DOHH2 (cell line): ENCODE results near the gene UCHL5.

Experiments used
- H3F3A ChIP-seq: fragments of 200-600 bp; sonication (generic), shearing (Covaris generic); 2 replicates; pipeline ENCODE4 v1.6.0; 2016; ENCODE audit warnings: antibody characterized with exemption, mild to moderate bottlenecking; ENCODE audit not compliant: control insufficient read depth, insufficient read depth
- H3K27ac ChIP-seq: fragments of 200-600 bp; sonication (generic); 2 replicates; pipeline ENCODE4 v1.5.1; 2014; ENCODE audit warnings: low read depth, mild to moderate bottlenecking, low read length, moderate library complexity
- H3K27me3 ChIP-seq: fragments of 200-600 bp; sonication (generic); 2 replicates; pipeline ENCODE4 v1.6.1; 2014; ENCODE audit warnings: mild to moderate bottlenecking, low read length, mixed read lengths; ENCODE audit not compliant: control insufficient read depth
- H3K36me3 ChIP-seq: fragments of 200-600 bp; sonication (generic); 2 replicates; pipeline ENCODE4 v1.6.1; 2014; ENCODE audit warnings: mild to moderate bottlenecking, low read length, moderate library complexity, mixed read lengths; ENCODE audit not compliant: control insufficient read depth
- H3K4me1 ChIP-seq: fragments of 200-600 bp; sonication (generic); 2 replicates; pipeline ENCODE4 v1.6.1; 2014; ENCODE audit warnings: mild to moderate bottlenecking, low read length, mixed read lengths; ENCODE audit not compliant: control insufficient read depth
- H3K4me2 ChIP-seq: fragments of 200-600 bp; sonication (generic); 2 replicates; pipeline ENCODE4 v1.6.0; 2014; ENCODE audit warnings: mild to moderate bottlenecking, low read length, moderate library complexity
- H3K4me3 ChIP-seq: fragments of 200-600 bp; sonication (generic); 2 replicates; pipeline ENCODE4 v1.5.1; 2014; ENCODE audit warnings: mild to moderate bottlenecking, low read length, mixed read lengths
- H3K79me2 ChIP-seq: fragments of 200-600 bp; sonication (generic); 2 replicates; pipeline ENCODE4 v1.6.1; 2014; ENCODE audit warnings: mild to moderate bottlenecking, low read length, mixed read lengths; ENCODE audit not compliant: control insufficient read depth
- H3K9me2 ChIP-seq: fragments of 200-600 bp; sonication (generic); replicated peaks from 2 replicates; pipeline ENCODE4 v1.6.1; 2014; ENCODE audit warnings: mild to moderate bottlenecking, low read length, mixed read lengths; ENCODE audit not compliant: control insufficient read depth
- H3K9me3 ChIP-seq: fragments of 200-600 bp; sonication (generic); 2 replicates; pipeline ENCODE4 v1.6.1; 2014; ENCODE audit warnings: antibody characterized with exemption, low read length, mixed read lengths; ENCODE audit not compliant: control insufficient read depth, insufficient read depth
- H4K20me1 ChIP-seq: fragments of 200-600 bp; sonication (generic); 2 replicates; pipeline ENCODE4 v1.6.0; 2014; ENCODE audit warnings: low read depth, mild to moderate bottlenecking, antibody characterized with exemption, low read length, moderate library complexity; ENCODE audit not compliant: control insufficient read depth, insufficient read depth
- CTCF ChIP-seq: fragments of 200-600 bp; sonication (generic); IDR thresholded peaks from one replicate; pipeline ENCODE4 v1.5.1; 2014; ENCODE audit warnings: antibody characterized with exemption, mild to moderate bottlenecking, low read depth, low read length; ENCODE audit not compliant: poor library complexity, severe bottlenecking
- EZH2phosphoT487 ChIP-seq: fragments of 200-600 bp; sonication (generic); IDR thresholded peaks from 2 replicates; pipeline ENCODE4 v1.6.1; 2017; ENCODE audit warnings: borderline replicate concordance, mild to moderate bottlenecking, antibody characterized with exemption, low read length, moderate library complexity, mixed read lengths

Gene UCHL5

GRCh38 chr1:193059282-193060114 is at the start of gene UCHL5, which contains the start of gene RO60:
Gene UCHL5 (minus strand): TSS chr1:193059360. CDS start chr1:193059260, 100 bp downstream.
Gene RO60 (plus strand): TSS chr1:193059612. CDS start chr1:193069055, 9,443 bp downstream.
- no peaks in the 10 kb centered on the region for H3K9me2 ChIP-seq
- peak within 1 kb of the TSS; percentile 90 for H3K4me2 ChIP-seq
- peaks cover 99% of the 10 kb centered on the region for H3K79me2 ChIP-seq
- H3K9me3 ChIP-seq = peaks cover 5% of the 10 kb centered on the region; the same call in 1 of the 2 replicates
- peaks cover 42% of the 10 kb centered on the region for H3K4me1 ChIP-seq
- H4K20me1 ChIP-seq = peaks cover 14% of the 10 kb centered on the region; the same call in 1 of the 2 replicates
- H3K27ac ChIP-seq = peak within 1 kb of the TSS; percentile 76
- TF ChIP-seq EZH2phosphoT487 (no peak), CTCF (no peak)
- H3K36me3 ChIP-seq = peaks cover 63% of the 10 kb centered on the region
- H3K27me3 ChIP-seq = no peaks in the 10 kb centered on the region
- 0 out of 2 replicates have a peak, but pooled peaks cover 2% of the 10 kb centered on the region for H3F3A ChIP-seq
- peak within 1 kb of the TSS; percentile 99 for H3K4me3 ChIP-seq

GRCh38 chr1:193108471-193108870 is 49.3 kb upstream of the UCHL5 start:
- Histone ChIP-seq H3K4me2 (no peak overlapping the region), H4K20me1 (no peaks in the 10 kb centered on the region), H3K4me3 (no peak overlapping the region), H3K9me3 (no peaks in the 10 kb centered on the region), H3F3A (peaks cover 8% of the 10 kb centered on the region; the same call in 1 of the 2 replicates), H3K27me3 (no peaks in the 10 kb centered on the region), H3K4me1 (peaks cover 22% of the 10 kb centered on the region), H3K27ac (no peak overlapping the region), H3K36me3 (peaks cover 3% of the 10 kb centered on the region; the same call in 1 of the 2 replicates), H3K79me2 (peaks cover 15% of the 10 kb centered on the region), H3K9me2 (no peaks in the 10 kb centered on the region)
- TF ChIP-seq EZH2phosphoT487 (no peak), CTCF (no peak)

GRCh38 chr1:193105821-193106177 is 46.6 kb upstream of the UCHL5 start:
- Histone ChIP-seq H3K79me2 (peaks cover 32% of the 10 kb centered on the region), H3K4me2 (peak overlapping the region; percentile 77), H3K36me3 (peaks cover 3% of the 10 kb centered on the region; the same call in 1 of the 2 replicates), H3K9me3 (no peaks in the 10 kb centered on the region), H3K27ac (0 out of 2 replicates have a peak overlapping the region, but pooled peaks have one; percentile 0), H3K27me3 (no peaks in the 10 kb centered on the region), H3K4me1 (peaks cover 16% of the 10 kb centered on the region), H3F3A (peaks cover 8% of the 10 kb centered on the region; the same call in 1 of the 2 replicates), H4K20me1 (no peaks in the 10 kb centered on the region), H3K4me3 (peak overlapping the region; percentile 80), H3K9me2 (no peaks in the 10 kb centered on the region)
- TF ChIP-seq CTCF (no peak), EZH2phosphoT487 (no peak)
